AG09319 (cell line): Measurements from ENCODE around the gene FBXL3.
"Not testable (repeated sequence)": the region's sequence is repeated elsewhere in the genome, so short reads cannot be mapped to it uniquely, and the experiment has no call there.

Experiments
- DNase-seq: peaks from one replicate; pipeline ENCODE4 v3.0.0-alpha.2; 2010; ENCODE audit warnings: low read depth; ENCODE audit errors: extremely low read depth
- TF ChIP-seq, protein P1 (sequence below): IDR thresholded peaks from 2 replicates; pipeline ENCODE4 v1.5.1; 2011; ENCODE audit warnings: low read depth, mild to moderate bottlenecking, inconsistent platforms, low read length, moderate library complexity

Gene FBXL3

GRCh38 chr13:76965759-76966421 lies 61.1 kb downstream of the FBXL3 start:
- TF ChIP-seq, protein P1, sequence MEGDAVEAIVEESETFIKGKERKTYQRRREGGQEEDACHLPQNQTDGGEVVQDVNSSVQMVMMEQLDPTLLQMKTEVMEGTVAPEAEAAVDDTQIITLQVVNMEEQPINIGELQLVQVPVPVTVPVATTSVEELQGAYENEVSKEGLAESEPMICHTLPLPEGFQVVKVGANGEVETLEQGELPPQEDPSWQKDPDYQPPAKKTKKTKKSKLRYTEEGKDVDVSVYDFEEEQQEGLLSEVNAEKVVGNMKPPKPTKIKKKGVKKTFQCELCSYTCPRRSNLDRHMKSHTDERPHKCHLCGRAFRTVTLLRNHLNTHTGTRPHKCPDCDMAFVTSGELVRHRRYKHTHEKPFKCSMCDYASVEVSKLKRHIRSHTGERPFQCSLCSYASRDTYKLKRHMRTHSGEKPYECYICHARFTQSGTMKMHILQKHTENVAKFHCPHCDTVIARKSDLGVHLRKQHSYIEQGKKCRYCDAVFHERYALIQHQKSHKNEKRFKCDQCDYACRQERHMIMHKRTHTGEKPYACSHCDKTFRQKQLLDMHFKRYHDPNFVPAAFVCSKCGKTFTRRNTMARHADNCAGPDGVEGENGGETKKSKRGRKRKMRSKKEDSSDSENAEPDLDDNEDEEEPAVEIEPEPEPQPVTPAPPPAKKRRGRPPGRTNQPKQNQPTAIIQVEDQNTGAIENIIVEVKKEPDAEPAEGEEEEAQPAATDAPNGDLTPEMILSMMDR, result no peak
- DNase-seq, result peak; percentile 75

DNA sequence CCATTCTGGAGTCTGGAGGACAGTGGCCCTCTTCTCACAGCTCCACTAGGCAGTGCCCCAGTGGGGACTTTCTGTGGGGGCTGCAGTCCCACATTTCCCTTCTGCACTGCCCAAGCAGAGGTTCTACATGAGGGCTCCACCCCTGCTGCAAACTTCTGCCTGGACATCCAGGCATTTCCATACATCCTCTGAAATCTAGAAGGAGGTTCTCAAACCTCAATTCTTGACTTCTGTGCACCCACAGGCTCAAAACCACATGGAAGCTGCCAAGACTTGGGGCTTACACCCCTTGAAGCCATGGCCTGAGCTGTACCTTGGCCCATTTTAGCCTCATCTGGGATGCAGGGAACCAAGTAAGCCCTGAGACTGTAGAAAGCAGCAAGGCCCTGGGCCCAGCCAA lies 67.2 kb downstream of the FBXL3 start:
- not testable (repeated sequence) for DNase-seq

DNA sequence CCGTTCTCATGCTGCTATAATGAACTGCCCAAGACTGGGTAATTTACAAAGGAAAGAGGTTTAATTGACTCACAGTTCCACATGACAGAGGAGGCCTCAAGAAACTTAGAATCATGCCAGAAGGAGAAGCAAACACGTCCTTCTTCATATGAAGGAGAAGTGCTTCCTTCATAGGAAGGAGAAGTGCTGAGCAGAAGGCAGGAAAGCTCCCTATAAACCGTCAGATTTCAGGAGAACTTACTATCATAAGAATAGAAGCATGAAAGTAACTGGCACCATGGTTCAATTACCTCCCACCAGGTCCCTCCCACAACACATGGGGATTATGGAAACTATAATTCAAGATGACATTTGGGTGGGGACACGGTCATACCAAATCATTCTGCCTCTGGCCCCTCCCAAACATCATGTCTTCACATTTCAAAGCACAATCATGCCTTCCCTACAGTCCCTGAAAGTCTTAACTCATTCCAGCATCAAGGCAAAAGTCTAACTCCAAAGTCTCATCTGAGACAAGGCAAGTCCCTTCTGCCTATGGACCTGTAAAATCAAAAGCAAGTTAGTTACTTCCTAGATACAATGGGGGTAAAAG lies 68.0 kb downstream of the FBXL3 start:
- DNase-seq, result no peak
- TF ChIP-seq, protein P1, result no peak

DNA sequence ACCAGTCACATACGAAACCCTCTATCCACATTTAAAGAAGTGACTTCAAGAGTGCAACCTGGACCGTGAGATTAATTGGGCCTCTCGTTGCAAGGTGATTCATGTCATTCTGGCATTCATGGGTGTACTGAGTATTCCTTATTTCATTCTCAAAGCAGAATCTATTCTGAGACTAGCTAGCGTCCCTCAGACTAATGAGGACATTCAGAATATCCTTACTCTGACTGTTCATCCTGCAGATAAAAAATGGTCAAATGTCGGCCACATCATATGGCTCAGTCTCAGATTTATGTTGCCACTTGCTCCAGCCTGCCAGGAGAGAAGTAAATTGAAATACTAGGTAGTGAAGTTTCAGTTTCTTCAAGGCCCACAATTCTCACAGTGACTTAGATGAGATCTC lies 71.3 kb downstream of the FBXL3 start:
- TF ChIP-seq, protein P1, result no peak
- no peak for DNase-seq
